Activated CD8-positive, alpha-beta memory T cell treated with anti-CD3 and anti-CD28 coated beads for 4 hours (primary cell): ENCODE data around the gene FCHSD2.
"Not testable (repeated sequence)": the region's sequence is repeated elsewhere in the genome, so short reads cannot be mapped to it uniquely, and the experiment has no call there.

Experiments
- DNase-seq, 2 donors: peaks; one replicate each; pipeline ENCODE4 v3.0.0-alpha.2; 2020; ENCODE audit warnings: low read depth in 2 of 2

The FCHSD2 gene

DNA sequence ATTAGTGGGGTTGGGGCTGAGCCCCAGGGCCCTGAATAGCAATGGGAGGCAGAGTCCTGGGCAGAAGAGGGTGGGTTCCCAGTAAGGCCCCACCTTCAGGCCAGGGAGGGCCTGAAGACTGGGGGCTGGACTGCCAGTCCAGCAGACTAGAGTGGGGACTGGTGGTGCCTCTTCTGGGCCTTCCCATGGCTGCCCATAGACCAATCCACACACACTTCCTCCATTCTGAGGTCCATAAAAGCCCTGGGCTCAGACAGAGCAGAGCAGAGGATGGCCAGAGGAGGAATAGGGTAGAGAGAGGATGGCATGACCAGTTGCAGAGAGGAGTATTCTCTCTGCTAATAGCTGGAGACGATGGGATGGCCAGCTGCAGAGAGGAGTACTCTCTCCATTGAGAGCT lies 216.0 kb downstream of the FCHSD2 start:
- no peak for DNase-seq

DNA sequence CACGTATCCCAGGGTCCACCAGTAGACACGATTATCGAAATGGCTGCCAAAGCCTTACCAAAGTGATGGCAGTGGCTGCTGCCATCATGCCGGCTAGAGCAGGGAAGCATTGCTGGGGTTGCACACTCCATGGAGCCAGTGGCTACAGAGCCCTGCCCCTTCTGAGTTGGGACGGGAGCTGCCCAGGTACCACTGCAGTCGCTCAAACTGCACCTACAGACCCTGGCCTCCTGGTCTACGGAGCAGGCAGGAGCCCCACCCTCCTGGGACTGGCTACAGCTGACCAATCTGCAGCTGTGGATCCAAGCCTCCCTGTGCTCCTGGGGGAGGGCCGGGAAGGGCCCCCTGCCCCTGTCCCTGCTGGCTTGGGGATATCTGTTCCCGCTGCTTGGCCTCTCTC lies 216.5 kb downstream of the FCHSD2 start:
- no peak for DNase-seq

DNA sequence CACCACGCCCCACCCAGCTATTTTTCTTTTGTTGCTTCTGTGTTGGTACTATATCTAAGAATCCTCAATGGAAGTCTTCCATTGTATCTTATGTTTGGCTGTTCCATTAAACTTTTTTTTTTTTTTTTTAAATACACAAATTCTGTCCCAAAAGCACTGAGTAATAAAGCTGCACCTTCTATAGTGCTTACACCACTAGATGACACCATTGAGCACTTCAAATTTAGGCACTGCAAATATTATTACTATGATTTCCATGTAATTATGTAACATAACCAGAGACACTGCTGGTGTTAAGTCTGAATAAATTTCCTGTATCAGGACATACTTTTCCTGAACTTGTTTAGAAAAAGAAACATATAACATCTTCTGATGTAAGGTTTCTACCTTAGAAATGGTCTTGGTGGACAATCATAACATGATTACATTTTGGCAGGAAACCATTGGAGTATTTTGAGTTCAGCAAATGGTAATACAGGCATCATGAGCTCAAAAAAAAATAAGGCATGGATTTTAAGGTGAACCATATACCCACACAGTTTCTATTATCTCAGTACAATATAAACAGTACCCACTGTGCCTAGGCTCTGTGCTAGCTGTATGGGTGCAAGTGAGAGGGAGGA lies 217.4 kb downstream of the FCHSD2 start:
- no peak for DNase-seq

DNA sequence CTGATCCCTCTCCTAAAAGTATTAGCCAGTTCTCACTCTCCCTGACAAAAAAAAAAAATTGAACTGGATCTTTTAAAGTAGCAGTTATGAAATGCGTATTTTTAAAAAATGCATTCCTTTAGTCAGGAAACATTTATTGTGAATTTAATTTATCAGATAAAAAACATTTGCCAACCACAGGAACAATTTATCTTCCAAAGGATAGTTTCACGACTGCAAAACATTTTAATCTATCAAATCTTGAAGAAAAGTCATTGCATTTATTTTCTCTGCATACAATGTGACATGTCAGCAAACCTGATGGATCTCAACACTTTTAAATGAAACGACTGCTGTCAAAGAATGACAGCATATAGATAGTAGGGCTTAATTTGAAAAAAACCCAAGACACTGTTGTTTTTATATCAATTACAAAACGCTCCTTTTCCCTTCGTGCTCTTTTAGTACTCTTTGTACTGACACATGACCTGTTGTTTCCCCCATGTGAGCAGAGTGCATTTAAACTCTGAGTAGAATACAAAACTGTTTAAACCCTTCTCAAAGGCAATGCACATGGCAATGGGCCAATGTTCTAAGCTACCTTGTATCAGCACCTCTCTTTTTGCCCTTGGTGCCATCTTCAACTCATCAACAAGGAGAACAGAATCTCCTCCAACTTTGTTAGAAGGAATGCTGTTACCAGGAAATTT lies 220.9 kb downstream of the FCHSD2 start:
- DNase-seq: no peak

DNA sequence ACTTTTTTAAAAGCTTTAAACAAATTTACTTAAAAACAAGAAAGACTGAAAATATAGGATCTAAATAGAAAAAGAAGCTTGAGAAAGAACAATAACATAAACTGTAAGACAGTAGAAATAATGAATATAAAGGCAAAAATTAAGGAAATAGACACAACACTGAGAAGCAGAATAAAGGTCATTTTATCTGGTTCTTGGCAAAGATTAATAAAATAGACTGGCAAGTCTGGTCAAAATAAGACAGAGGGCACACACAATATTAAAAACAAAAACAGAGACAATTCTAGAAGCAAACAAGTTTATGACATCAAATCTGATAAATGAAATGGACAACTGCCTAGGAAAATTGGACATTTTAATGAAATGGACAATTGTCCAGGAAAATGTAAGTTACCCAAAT lies 222.1 kb downstream of the FCHSD2 start:
- DNase-seq: no peak

DNA sequence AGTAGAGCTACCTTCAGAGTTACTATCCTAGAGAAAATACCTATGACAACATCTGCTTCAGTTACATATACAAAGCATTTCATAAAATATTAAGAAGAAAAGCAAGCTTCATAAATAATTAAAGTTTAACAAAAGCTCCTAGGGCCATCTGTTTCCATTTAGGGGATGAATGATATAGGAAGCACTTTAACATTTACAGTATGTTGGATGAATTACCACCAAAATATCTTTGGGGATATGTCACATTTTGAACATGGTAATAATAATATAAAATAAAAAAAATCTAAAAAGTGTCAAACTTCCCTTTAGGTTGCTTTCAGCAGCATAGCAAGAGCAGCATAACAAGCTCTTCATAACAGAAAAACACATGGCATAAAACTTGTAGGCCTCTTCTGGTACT lies 223.3 kb downstream of the FCHSD2 start:
- DNase-seq: no peak

DNA sequence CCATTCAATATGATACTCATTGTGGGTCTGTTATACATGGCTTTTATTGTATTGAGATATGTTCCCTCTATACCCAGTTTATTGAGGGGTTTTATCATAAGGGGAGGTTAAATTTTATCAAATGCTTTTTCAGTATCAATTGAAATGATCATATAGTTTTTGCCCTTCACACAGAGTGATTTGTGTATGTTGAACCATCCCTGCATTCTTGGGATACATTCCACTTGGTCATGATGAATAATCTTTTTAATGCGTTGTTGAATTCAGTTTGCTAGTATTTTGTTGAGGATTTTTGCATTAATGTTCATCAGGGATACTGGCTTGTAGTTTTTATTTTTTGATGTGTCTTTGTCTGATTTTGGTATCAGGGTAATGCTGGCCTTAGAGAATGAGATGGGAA lies 229.9 kb downstream of the FCHSD2 start:
- no peak for DNase-seq

DNA sequence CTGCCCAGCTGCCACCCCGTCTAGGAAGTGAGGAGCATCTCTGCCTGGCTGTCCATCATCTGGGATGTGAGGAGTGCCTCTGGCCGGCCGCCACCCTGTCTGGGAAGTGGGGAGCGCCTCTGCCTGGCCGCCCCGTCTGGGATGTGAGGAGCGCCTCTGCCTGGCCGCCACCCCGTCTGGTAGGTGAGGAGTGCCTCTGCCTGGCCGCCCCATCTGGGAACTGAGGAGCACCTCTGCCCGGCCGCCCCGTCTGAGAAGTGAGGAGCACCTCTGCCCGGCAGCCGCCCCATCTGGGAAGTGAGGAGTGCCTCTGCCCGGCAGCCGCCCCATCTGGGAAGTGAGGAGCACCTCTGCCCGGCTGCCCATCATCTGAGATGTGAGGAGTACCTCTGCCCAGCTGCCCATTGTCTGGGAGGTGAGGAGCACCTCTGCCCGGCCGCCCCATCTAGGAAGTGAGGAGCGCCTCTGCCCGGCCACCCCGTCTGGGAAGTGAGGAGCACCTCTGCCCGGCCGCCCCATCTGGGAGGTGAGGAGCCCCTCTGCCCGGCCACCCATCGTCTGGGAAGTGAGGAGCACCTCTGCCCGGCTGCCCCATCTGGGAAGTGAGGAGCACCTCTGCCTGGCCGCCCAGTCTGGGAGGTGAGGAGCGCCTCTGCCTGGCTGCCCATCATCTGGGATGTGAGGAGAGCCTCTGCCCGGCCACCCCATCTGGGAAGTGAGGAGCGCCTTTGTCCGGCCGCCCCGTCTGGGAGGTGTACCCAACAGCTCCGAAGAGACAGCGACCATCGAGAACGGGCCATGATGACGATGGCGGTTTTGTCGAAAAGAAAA lies 232.3 kb downstream of the FCHSD2 start:
- DNase-seq: not testable (repeated sequence)

DNA sequence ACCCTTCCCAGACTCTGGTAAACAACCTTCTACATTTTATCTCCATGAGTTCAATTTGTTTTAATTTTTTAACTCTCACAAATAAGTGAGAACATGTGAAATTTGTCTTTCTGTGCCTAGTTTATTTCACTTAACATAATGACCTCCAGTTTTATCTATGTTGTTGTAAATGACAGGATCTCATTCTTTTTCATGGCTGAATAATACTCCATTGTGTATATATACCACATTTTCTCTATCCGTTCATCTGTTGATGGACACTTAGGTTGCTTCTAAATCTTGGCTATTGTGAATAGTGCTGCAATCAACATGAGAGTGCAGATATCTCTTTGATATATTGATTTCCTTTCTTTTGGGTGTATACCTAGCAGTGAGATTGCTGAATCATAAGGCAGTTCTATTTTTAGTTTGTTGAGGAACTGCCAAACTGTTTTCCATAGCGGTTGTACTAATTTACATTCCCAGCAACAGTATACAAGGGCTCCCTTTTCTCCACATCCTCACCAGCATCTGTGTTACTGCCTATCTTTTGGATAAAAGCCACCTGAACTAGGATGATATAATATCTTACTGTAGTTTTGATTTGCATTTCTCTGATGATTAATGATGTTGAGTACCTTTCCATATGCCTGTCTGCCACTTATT lies 234.0 kb downstream of the FCHSD2 start:
- no peak for DNase-seq

DNA sequence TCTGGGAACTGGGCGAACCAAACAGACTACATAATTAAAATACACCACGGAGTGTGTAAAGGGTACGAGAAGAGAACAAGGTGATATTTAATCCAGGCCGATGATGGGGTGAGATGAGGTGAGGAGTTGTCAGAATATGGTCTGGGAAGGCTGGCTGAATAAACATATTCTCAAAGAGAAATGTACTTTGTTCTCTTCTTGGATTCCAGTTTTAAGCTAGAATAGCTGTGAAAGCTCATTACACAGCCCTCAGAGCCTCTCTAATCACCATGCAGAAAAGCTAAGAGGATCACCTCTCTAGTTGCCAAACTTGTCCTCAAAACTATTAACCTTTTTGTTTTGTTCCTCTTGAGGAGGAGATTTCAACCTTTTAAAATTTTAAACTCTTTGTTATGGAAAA lies 238.1 kb downstream of the FCHSD2 start:
- no peak for DNase-seq

DNA sequence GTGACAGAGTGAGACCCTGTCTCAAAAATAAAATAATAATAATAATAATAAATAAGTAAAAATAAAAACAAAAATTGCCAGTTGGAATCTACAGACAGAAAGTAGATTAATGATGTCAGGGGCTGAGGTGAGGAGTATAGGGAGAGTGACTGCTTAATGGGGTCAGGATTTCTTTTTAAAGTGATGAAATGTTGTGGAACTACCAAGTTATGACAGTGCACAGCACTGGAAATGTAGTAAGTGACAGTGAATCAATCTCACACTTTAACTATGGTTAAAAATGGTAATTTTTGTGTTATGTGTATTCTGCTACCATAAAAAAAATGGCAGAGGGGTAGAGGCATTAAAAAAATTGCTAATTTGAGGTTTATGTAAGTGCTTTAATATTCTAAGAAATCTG lies 240.7 kb downstream of the FCHSD2 start:
- no peak for DNase-seq

DNA sequence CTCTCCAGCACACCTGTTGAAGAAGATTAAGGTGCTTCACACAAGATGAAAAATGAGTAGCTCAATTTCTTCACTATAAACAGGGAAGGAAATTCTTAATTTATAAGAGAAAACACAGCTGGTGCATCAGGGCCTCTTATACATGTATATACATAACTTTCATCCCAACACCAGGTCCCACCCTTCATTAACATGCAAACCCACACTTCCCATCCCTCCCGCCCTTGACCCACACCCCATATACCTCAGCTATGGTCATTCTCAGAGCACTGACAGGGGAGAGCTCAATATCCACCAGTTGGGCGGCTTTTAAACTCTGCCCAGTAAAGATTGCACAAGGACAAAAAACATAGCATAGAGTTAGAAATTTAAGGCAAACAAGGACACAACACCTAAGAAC lies 242.1 kb downstream of the FCHSD2 start:
- DNase-seq: no peak

DNA sequence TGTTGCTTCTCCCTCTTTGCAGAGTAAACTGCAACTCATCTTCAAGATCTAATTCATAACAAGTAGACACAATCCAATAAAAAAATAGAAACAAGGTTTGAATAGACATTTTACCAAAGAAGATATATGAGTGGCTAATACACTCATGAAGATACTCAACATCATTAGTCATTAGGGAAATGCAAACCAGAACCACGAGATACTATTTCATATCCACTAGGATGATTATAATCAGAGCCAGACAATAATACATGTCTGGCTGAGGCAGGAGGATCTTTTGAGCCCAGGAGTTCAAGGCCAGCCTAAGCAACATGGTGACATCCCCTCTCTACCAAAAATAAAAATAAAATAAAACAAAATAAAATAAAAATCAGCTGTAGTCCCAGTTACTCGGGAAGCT lies 242.9 kb downstream of the FCHSD2 start:
- no peak for DNase-seq

DNA sequence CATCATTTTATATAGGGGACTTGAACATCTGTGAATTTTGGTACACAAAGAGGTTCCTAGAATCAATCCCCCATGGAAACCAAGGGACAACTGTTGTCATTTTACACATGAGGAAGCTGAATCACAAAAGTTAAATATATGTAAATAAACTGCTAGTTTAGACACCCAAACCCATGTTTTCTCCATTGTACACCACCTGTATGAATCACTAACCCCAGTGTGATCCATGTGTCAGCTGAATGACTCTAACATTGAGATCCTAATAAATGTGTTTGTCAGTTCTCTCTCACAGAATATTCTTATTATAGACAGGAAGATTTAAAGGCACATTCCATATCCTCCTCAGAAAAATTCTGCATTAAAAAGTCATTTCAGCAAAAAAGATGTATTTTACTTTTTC lies 244.6 kb downstream of the FCHSD2 start:
- DNase-seq: no peak

DNA sequence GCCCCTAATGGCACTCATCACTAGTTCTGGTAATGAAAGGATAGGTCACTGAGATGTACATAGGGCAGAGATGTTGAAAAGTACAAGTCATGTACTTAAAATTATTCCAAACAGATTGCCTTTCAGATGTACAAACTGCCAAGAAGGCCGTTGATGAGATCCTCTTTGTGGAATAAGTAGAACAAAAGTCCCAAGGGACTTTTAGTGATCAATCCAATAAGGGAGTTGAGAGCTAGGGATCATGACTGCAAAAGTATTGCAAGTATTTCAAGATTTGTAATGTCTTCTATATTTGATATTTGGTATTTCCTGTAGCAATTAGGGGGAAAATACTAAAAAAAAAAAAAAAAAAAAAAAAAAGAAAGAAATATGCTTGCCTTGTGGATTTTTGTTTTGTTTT lies 245.7 kb downstream of the FCHSD2 start:
- DNase-seq: no peak

DNA sequence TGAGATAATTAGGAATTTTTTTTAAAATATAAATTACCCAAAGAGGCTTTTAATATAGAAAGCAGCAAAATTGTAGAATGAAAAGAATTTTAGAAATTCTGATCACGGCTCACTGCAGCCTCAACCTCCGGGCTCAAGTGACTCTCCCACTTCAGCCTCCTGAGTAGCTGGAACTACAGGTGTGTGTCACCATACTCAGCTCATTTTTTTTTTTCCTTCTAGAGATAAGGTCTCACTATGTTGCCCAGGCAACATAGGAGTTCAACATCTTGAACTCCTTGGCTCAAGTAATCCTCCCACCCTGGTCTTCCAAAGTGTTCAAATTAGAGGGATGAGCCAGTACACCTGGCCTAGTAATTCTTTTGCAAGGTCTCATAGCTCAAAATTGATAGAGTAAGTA lies 251.2 kb downstream of the FCHSD2 start:
- no peak for DNase-seq

DNA sequence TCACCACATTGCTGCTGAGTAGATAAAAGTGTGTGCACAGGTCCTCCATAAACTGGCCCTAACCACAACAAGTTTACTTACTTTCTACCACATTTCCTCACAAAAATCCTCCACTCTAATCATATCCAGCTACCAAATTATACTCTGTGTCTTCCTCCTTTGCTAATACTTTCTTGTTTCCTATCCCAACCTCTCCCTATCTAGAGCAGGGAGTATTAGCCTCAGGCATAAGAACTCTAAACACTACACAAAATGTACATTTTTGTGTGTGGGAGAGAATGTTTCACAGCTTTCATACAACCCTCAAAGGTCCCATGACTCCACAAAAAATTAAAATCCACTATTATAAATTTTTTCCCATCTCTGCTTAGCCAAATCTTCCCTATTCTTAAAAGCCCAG lies 255.5 kb downstream of the FCHSD2 start:
- no peak for DNase-seq

DNA sequence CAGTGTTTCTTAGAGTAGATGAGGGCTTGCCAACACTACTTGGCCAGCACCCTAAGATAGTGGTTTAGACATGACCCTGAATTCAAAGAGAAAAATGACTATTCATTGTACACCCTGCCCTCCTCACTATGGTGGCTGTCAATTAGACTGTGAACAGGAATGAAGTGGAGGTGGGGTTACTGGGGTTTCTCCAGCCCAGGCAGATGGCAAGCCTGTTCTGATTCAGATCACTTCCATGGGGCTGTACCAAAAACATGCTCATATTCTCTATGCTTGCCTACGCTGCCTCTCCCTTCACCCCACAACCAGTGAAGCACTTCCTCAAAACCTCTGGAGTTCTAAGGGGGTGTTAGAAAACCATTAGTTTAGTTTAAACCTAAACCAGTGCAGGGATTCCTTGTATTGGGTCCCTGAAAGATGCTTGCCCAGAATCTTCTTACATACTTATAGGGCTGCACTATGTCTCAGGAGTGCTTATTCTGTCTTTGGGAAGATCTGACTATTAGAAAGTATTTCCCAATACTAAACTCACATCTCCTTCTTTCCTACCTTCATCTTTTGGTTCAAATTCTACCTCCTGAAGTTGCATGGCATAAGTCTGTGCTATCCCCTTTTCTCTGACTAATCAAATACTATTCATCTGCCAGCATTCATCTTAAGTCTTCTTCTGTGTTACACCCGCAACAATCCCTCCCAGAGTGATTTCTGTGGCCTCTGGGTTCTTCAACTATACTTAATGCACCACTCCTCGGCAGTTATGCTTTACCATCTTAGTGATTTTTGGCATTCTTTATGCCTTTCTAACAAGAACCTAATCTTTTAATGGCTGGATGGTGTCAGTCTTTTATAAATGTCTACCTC lies 256.1 kb downstream of the FCHSD2 start:
- DNase-seq: no peak

DNA sequence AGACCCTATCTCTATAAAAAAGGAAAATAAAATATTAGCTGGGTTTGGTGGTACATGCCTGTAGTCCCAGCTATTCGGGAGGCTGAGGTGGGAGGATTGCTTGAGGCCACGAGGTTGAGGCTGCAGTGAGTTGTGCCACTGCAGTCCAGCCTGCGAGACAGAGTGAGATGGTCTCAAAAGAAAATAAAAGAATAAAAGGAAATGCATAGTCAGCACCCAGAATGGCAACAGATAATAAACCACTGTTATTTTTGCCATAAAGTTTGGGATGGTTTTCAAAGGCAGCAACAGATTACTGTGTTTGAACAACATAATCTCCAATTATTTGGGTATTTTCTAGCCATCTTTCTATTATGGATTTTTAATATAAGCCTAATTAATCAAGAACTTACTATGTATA lies 266.0 kb downstream of the FCHSD2 start:
- no peak for DNase-seq

DNA sequence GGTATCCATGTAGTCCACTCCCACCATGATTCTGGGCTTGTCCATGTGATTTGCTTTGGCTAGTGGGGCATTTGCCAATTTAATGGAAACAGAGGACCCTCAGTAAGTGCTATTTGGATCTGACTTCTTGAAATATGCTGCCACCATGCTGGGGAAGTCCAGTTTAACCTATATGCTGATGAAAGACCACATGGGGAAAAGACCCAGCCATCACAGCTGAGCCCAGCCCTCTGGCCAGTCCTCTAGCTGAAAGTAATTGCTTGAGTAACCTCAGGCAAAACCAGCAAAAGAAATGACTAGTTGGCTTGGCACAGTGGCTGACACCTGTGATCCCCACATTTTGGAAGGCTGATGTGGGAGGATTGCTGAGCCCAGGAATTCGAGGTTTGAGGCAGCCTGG lies 266.4 kb downstream of the FCHSD2 start:
- DNase-seq: no peak

DNA sequence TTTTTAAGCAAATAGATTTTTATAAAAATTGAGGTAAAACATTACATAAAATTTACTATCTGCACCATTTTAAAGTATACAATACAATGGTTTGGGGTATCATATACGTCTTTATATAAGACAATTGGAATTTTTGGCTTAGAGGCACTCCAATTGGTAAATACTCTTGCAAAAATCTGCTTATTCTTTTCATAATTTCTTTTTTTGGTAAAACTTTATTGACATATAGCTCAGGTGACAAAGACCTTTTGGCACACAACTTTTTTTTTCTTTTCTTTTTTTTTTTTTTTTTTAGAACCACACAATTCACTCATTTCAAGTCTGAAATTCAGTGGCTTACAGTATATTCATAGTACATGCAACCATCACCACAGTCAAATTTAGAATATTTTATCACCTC lies 270.1 kb downstream of the FCHSD2 start:
- DNase-seq: no peak

DNA sequence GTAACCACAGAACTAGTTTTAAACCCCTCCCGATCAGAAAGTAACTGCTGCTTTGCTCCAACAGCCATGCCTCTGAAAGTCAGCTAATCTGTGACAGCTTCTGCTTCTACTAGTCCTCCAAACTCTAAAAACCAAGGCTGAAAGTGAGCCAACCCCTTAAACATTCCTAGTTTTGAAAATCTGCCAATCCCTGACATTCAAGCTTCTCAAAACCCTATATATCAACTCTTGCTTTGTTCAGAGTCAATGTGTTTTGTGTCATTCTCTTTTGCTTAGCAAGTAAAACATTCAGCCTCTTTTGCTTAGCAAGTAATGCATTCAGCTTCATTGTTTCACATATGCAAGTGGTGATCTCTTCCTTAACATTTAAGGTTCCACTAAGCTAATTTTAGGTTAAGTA lies 271.0 kb downstream of the FCHSD2 start:
- no peak for DNase-seq
